HG03135 (cell line): ENCODE data around the gene B4GALT6.

Experiments
- ATAC-seq: cut with Tn5 transposase; IDR thresholded peaks from one replicate; pipeline ENCODE4 v1.9.1; 2021; ENCODE audit warnings: mild to moderate bottlenecking, moderate library complexity; ENCODE audit not compliant: unreplicated experiment

B4GALT6 gene

GRCh38 chr18:31694297-31694696 lies 9.9 kb upstream of the B4GALT6 start:
- ATAC-seq, result no peak

- no peak for ATAC-seq
Observed at GRCh38 chr18:31688606-31689005, 4.2 kb upstream of the B4GALT6 start.

- ATAC-seq, result no peak
Observed at GRCh38 chr18:31686986-31687928, 2.9 kb upstream of the B4GALT6 start.

- no peak for ATAC-seq
Observed at GRCh38 chr18:31686572-31686971, 2.2 kb upstream of the B4GALT6 start.

GRCh38 chr18:31685097-31686082 lies 1.0 kb upstream of the B4GALT6 start:
- ATAC-seq, result peak; percentile 72

GRCh38 chr18:31683968-31684278 lies 458 bp downstream of the B4GALT6 start:
- no peak for ATAC-seq

- no peak for ATAC-seq
Observed at GRCh38 chr18:31683106-31683505, 1.3 kb downstream of the B4GALT6 start.

GRCh38 chr18:31680831-31681568 lies 3.4 kb downstream of the B4GALT6 start:
- no peak for ATAC-seq

GRCh38 chr18:31680433-31680811 lies 4.0 kb downstream of the B4GALT6 start:
- no peak for ATAC-seq

- ATAC-seq, result no peak
Observed at GRCh38 chr18:31679791-31680432, 4.5 kb downstream of the B4GALT6 start.

GRCh38 chr18:31679133-31679742 lies 5.1 kb downstream of the B4GALT6 start:
- no peak for ATAC-seq

GRCh38 chr18:31678425-31678824 lies 6.0 kb downstream of the B4GALT6 start:
- no peak for ATAC-seq

- no peak for ATAC-seq
Observed at GRCh38 chr18:31677592-31677991, 6.8 kb downstream of the B4GALT6 start.

GRCh38 chr18:31675404-31675803 lies 9.0 kb downstream of the B4GALT6 start:
- ATAC-seq, result no peak

- ATAC-seq, result no peak
Observed at GRCh38 chr18:31672628-31673135, 11.7 kb downstream of the B4GALT6 start.

- ATAC-seq, result no peak
Observed at GRCh38 chr18:31671951-31672350, 12.4 kb downstream of the B4GALT6 start.

GRCh38 chr18:31669541-31669940 lies 14.8 kb downstream of the B4GALT6 start:
- no peak for ATAC-seq

GRCh38 chr18:31667185-31667584 lies 17.2 kb downstream of the B4GALT6 start:
- ATAC-seq, result no peak

- ATAC-seq, result no peak
Observed at GRCh38 chr18:31666055-31666454, 18.3 kb downstream of the B4GALT6 start.

GRCh38 chr18:31664101-31664500 lies 20.3 kb downstream of the B4GALT6 start:
- no peak for ATAC-seq
